ENCODE results near the gene GRK6. TPM values are rescaled to one million over a fixed set of nuclear protein-coding genes. Genes with fewer than 3 reads are reported as not detected.
A peak's percentile ranks its signal among the peaks of the same experiment; 100 is the strongest.
"Not testable (repeated sequence)": the region's sequence is repeated elsewhere in the genome, so short reads cannot be mapped to it uniquely, and the experiment has no call there.

GRK6 gene
- total RNA-seq, 2 donors from 2014 or later = 178 to 232 TPM

DNA sequence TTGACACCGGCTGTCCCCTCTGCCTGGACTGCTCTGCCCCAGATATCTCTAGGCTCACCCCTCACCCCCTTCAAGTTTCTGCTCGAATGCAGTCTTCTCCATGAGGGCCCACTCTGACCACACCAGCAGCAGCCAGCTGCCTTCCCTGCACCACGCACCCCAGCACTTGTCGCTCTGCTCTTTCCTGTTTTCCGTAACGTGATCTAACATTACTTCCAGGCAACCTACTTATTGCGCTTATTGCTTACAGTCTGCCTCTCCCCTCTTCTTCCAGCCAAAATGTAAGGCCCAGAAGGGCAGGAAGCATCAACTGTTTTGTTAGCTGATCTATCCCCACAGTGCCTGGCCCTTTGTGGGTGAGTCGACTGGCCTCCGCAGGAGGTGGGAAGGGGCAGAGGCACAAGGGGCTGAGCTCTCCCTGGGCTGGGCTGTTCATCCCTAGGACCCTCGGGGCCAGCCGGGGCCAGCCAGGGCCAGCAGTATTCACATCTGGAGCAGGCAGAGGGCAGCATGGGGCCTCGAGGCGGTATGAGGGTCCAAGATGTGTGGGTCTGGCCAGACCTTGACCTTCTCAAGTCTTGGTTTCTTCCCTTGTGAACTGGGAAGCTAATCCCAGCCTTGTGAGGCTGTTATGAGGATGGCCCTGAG lies 58.5 kb downstream of the GRK6 start:
- no peak for ATAC-seq
- peak overlapping the region; percentile 43 for H3K27ac Mint-ChIP-seq
- peaks cover 4% of the 10 kb centered on the region for H3K4me1 Mint-ChIP-seq
- H3K27me3 Mint-ChIP-seq = no peaks in the 10 kb centered on the region
- DNase-seq = no peak
- H3K36me3 Mint-ChIP-seq (ENCODE audit: low read depth) = no peaks in the 10 kb centered on the region
- no peak overlapping the region for H3K4me3 Mint-ChIP-seq
- no peaks in the 10 kb centered on the region for H3K9me3 ChIP-seq (ENCODE audit: control insufficient read depth, low read length, poor library complexity, severe bottlenecking)

- H3K9me3 ChIP-seq (ENCODE audit: control insufficient read depth, low read length, poor library complexity, severe bottlenecking); DNase-seq; ATAC-seq: not testable (repeated sequence)
These were observed 59.3 kb downstream of the GRK6 start for GRCh38 chr5:177485753-177486152.

DNA sequence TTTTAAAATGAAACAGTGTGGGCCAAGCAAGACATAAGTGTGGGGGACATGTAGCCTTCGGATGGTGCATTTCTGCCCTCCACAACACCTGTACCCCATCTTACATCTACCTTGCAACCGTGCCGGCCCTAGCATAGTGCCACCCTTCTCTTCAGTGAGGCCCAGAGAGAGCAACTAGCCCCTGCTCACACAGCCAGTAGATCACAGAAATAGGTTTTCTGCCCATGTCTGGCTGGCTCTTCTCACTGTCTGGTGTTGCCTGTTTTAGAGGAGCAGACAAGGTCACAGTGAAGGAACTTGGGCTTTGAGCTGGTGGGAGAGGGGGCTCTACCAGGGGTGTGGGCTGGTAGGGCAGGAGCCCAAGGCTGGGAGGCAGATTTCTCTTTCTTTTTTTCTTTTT lies 59.8 kb downstream of the GRK6 start:
- Mint-ChIP-seq H3K27ac (no peak overlapping the region), H3K36me3 (ENCODE audit: low read depth) (no peaks in the 10 kb centered on the region)
- ATAC-seq = no peak

More at GRCh38 chr5:177485753-177486152, 59.3 kb downstream of the GRK6 start:
- H3K27me3 Mint-ChIP-seq; H3K27ac Mint-ChIP-seq; H3K4me1 Mint-ChIP-seq; H3K36me3 Mint-ChIP-seq (ENCODE audit: low read depth); H3K4me3 Mint-ChIP-seq: not testable (repeated sequence)

DNA sequence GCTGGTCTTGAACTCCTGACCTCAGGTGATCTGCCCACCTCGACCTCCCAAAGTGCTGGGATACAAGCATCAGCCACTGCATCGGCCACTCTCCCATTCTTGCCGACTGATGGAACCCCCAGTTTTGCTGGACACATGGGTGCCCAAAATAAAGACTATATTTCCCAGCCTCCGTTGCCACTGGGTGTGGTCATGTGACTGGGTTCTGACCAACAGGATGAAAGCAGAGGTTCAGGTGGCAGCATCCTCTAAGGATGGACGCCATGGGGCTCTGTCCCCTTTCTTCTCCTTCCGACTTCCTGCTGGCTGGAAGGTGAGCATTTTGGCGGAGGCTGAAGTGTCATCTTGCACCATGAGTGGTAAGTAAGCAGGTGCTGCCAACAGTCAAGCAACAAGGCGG lies 60.7 kb downstream of the GRK6 start:
- no peaks in the 10 kb centered on the region for H3K27me3 Mint-ChIP-seq
- no peak overlapping the region for H3K27ac Mint-ChIP-seq
- H3K9me3 ChIP-seq (ENCODE audit: control insufficient read depth, low read length, poor library complexity, severe bottlenecking) = no peaks in the 10 kb centered on the region
- ATAC-seq (no peak), DNase-seq (no peak)
- H3K4me3 Mint-ChIP-seq = no peak overlapping the region
- H3K36me3 Mint-ChIP-seq (ENCODE audit: low read depth) = no peaks in the 10 kb centered on the region
- peaks cover 4% of the 10 kb centered on the region for H3K4me1 Mint-ChIP-seq

More for the DNA sequence above, 59.8 kb downstream of the GRK6 start:
- no peak for DNase-seq
- Mint-ChIP-seq H3K4me3 (no peak overlapping the region), H3K4me1 (peaks cover 4% of the 10 kb centered on the region), H3K27me3 (no peaks in the 10 kb centered on the region)
- no peaks in the 10 kb centered on the region for H3K9me3 ChIP-seq (ENCODE audit: control insufficient read depth, low read length, poor library complexity, severe bottlenecking)

- DNase-seq (no peak), ATAC-seq (no peak)
- Mint-ChIP-seq H3K36me3 (ENCODE audit: low read depth) (peaks cover 2% of the 10 kb centered on the region), H3K4me1 (peaks cover 9% of the 10 kb centered on the region), H3K4me3 (no peak overlapping the region), H3K27me3 (no peaks in the 10 kb centered on the region), H3K27ac (no peak overlapping the region)
- H3K9me3 ChIP-seq (ENCODE audit: control insufficient read depth, low read length, poor library complexity, severe bottlenecking) = no peaks in the 10 kb centered on the region
These were observed 61.5 kb downstream of the GRK6 start for GRCh38 chr5:177487975-177488374.

GRCh38 chr5:177489119-177489716 lies 62.7 kb downstream of the GRK6 start:
- ATAC-seq = no peak
- no peaks in the 10 kb centered on the region for H3K27me3 Mint-ChIP-seq
- no peaks in the 10 kb centered on the region for H3K9me3 ChIP-seq (ENCODE audit: control insufficient read depth, low read length, poor library complexity, severe bottlenecking)
- peaks cover 2% of the 10 kb centered on the region for H3K36me3 Mint-ChIP-seq (ENCODE audit: low read depth)
- no peak for DNase-seq
- H3K4me3 Mint-ChIP-seq = no peak overlapping the region
- H3K27ac Mint-ChIP-seq = no peak overlapping the region
- peaks cover 10% of the 10 kb centered on the region for H3K4me1 Mint-ChIP-seq

DNA sequence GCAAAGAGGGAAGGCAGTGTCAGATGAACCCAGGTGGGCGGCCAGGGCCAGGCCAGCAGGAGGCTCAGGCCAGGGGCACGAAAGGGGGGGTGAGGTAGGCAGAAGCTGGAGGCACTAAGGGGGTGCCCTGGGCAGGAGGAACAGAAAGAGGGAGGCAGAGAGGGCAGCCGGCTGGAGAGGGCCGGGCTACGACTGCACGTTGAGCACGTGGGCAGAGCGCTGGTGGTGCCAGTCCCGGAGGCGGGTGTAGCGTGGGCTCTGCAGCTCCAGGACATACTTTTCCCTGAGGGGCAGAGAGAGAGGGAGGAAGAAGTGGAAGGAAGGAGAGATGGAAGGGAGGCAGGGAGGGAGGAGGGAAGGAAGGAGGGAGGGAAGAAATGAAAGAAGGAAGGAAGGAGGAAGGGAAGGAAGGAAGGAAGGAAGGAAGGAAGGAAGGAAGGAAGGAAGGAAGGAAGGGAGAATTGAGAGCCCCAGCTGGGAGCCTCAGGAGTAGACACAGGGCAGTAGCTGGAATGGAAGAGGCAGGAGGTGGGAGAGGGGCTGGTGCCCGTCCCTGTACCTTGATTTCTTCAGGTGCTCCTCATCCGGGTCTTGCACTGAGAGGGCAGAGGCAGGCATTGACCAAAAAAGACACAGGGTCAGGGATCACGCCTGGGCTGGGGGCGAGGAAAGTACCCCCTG lies 64.0 kb downstream of the GRK6 start:
- no peaks in the 10 kb centered on the region for H3K27me3 Mint-ChIP-seq
- peaks cover 2% of the 10 kb centered on the region for H3K36me3 Mint-ChIP-seq (ENCODE audit: low read depth)
- H3K4me3 Mint-ChIP-seq = no peak overlapping the region
- H3K9me3 ChIP-seq (ENCODE audit: control insufficient read depth, low read length, poor library complexity, severe bottlenecking) = no peaks in the 10 kb centered on the region
- H3K4me1 Mint-ChIP-seq = peaks cover 6% of the 10 kb centered on the region
- DNase-seq (no peak), ATAC-seq (no peak)
- no peak overlapping the region for H3K27ac Mint-ChIP-seq

GRCh38 chr5:177490992-177491391 lies 64.5 kb downstream of the GRK6 start:
- no peaks in the 10 kb centered on the region for H3K27me3 Mint-ChIP-seq
- peaks cover 2% of the 10 kb centered on the region for H3K36me3 Mint-ChIP-seq (ENCODE audit: low read depth)
- no peaks in the 10 kb centered on the region for H3K9me3 ChIP-seq (ENCODE audit: control insufficient read depth, low read length, poor library complexity, severe bottlenecking)
- ATAC-seq = no peak
- peaks cover 6% of the 10 kb centered on the region for H3K4me1 Mint-ChIP-seq
- H3K27ac Mint-ChIP-seq = no peak overlapping the region
- H3K4me3 Mint-ChIP-seq = no peak overlapping the region
- no peak for DNase-seq

GRCh38 chr5:177491429-177491945 lies 65.0 kb downstream of the GRK6 start:
- ATAC-seq (peak; percentile 46), DNase-seq (peak in 1 of 3 donors; percentile 25)
- H3K36me3 Mint-ChIP-seq (ENCODE audit: low read depth) = peaks cover 2% of the 10 kb centered on the region
- no peak overlapping the region for H3K4me3 Mint-ChIP-seq
- no peaks in the 10 kb centered on the region for H3K27me3 Mint-ChIP-seq
- no peak overlapping the region for H3K27ac Mint-ChIP-seq
- peaks cover 8% of the 10 kb centered on the region for H3K4me1 Mint-ChIP-seq
- H3K9me3 ChIP-seq (ENCODE audit: control insufficient read depth, low read length, poor library complexity, severe bottlenecking) = no peaks in the 10 kb centered on the region

GRCh38 chr5:177491983-177492746 lies 65.7 kb downstream of the GRK6 start:
- H3K36me3 Mint-ChIP-seq (ENCODE audit: low read depth) = peaks cover 2% of the 10 kb centered on the region
- no peak for DNase-seq
- peaks cover 8% of the 10 kb centered on the region for H3K4me1 Mint-ChIP-seq
- H3K4me3 Mint-ChIP-seq = peak overlapping the region; percentile 56
- no peaks in the 10 kb centered on the region for H3K27me3 Mint-ChIP-seq
- no peak overlapping the region for H3K27ac Mint-ChIP-seq
- no peak for ATAC-seq
- no peaks in the 10 kb centered on the region for H3K9me3 ChIP-seq (ENCODE audit: control insufficient read depth, low read length, poor library complexity, severe bottlenecking)

Other genes starting within 250 kb of the GRK6 start
- 10 to 100 TPM in 1 of 2 donors, 1 to 10 TPM in 1; 8.8 to 17.6 TPM for gene RAB24, start 123.0 kb upstream of the GRK6 start, total RNA-seq
- gene PRELID1, start 122.9 kb upstream of the GRK6 start, total RNA-seq = 10 to 100 TPM; 44.9 to 55.8 TPM
- gene MXD3, start 114.8 kb upstream of the GRK6 start, total RNA-seq = 10 to 100 TPM in 1 of 2 donors, 1 to 10 TPM in 1; 8.7 to 11.8 TPM
- 10 to 100 TPM; 75.5 to 89.8 TPM for gene LMAN2, start 75.0 kb upstream of the GRK6 start, total RNA-seq
- 100 to 1,000 TPM in 1 of 2 donors, 10 to 100 TPM in 1; 76.7 to 110 TPM for gene RGS14, start 68.8 kb upstream of the GRK6 start, total RNA-seq
- gene SLC34A1, start 42.2 kb upstream of the GRK6 start, total RNA-seq = under 1 TPM; 0.31 to 0.40 TPM
- not detected for gene PFN3, start 26.0 kb upstream of the GRK6 start, total RNA-seq
- gene F12, start 17.1 kb upstream of the GRK6 start, total RNA-seq = 1 to 10 TPM in 1 of 2 donors, under 1 TPM in 1; 0.62 to 1.1 TPM
- gene PRR7, start 20.1 kb downstream of the GRK6 start, total RNA-seq = 10 to 100 TPM; 32.0 to 40.1 TPM
- 1 to 10 TPM; 1.2 to 5.0 TPM for gene DBN1, start 47.0 kb downstream of the GRK6 start, total RNA-seq
- gene PDLIM7, start 70.9 kb downstream of the GRK6 start, total RNA-seq = 10 to 100 TPM in 1 of 2 donors, 1 to 10 TPM in 1; 6.8 to 16.2 TPM
- 1 to 10 TPM; 5.1 to 8.0 TPM for gene DOK3, start 83.2 kb downstream of the GRK6 start, total RNA-seq
- 10 to 100 TPM; 58.6 to 66.9 TPM for gene DDX41, start 90.3 kb downstream of the GRK6 start, total RNA-seq
- 100 to 1,000 TPM; 143 to 167 TPM for gene FAM193B, start 127.9 kb downstream of the GRK6 start, total RNA-seq
- 10 to 100 TPM; 63.3 to 69.6 TPM for gene TMED9, start 165.5 kb downstream of the GRK6 start, total RNA-seq
- gene B4GALT7, start 173.5 kb downstream of the GRK6 start, total RNA-seq = 10 to 100 TPM; 24.7 to 27.3 TPM

Data from T-helper 17 cell (primary cell).